NCI-H146 treated with DMSO at 0.1 percent for 48 hours (cell line): ENCODE measurements around the gene CLK3.
"Not testable (repeated sequence)": the region's sequence is repeated elsewhere in the genome, so short reads cannot be mapped to it uniquely, and the experiment has no call there.

Experiments used
- DNase-seq: peaks from one replicate; lab custom pipeline; 2025; ENCODE audit not compliant: unreplicated experiment; lab: John Stamatoyannopoulos, UW

CLK3 gene

GRCh38 chr15:74615508-74616365 is at the start of gene CLK3:
Gene CLK3, plus strand, starts transcription at chr15:74615836. Its CDS starts 3,361 bp downstream, at chr15:74619197.
- DNase-seq: peak; percentile 75

GRCh38 chr15:74568594-74568993 is 47.0 kb upstream of the CLK3 start:
- no peak for DNase-seq

- DNase-seq: no peak
Observed at GRCh38 chr15:74569731-74570070, 45.9 kb upstream of the CLK3 start.

GRCh38 chr15:74571191-74571590 is 44.4 kb upstream of the CLK3 start:
- no peak for DNase-seq

GRCh38 chr15:74573987-74574386 is 41.6 kb upstream of the CLK3 start:
- DNase-seq: no peak

GRCh38 chr15:74578496-74578994 is 37.1 kb upstream of the CLK3 start:
- no peak for DNase-seq

GRCh38 chr15:74579001-74579400 is 36.6 kb upstream of the CLK3 start:
- no peak for DNase-seq

GRCh38 chr15:74580538-74581350 is 34.9 kb upstream of the CLK3 start:
- no peak for DNase-seq

GRCh38 chr15:74584204-74584603 is 31.4 kb upstream of the CLK3 start:
- no peak for DNase-seq

- peak; percentile 58 for DNase-seq
Observed at GRCh38 chr15:74584779-74585178, 30.9 kb upstream of the CLK3 start.

- DNase-seq: no peak
Observed at GRCh38 chr15:74585191-74585590, 30.4 kb upstream of the CLK3 start.

- DNase-seq: no peak
Observed at GRCh38 chr15:74585857-74586256, 29.8 kb upstream of the CLK3 start.

- DNase-seq: no peak
Observed at GRCh38 chr15:74589826-74590225, 25.8 kb upstream of the CLK3 start.

- DNase-seq: no peak
Observed at GRCh38 chr15:74592222-74592621, 23.4 kb upstream of the CLK3 start.

GRCh38 chr15:74593122-74593521 is 22.5 kb upstream of the CLK3 start:
- no peak for DNase-seq

- no peak for DNase-seq
Observed at GRCh38 chr15:74594455-74594854, 21.2 kb upstream of the CLK3 start.

- no peak for DNase-seq
Observed at GRCh38 chr15:74595271-74595670, 20.4 kb upstream of the CLK3 start.

- not testable (repeated sequence) for DNase-seq
Observed at GRCh38 chr15:74596736-74597135, 18.9 kb upstream of the CLK3 start.

GRCh38 chr15:74597146-74597705 is 18.4 kb upstream of the CLK3 start:
- not testable (repeated sequence) for DNase-seq

- DNase-seq: no peak
Observed at GRCh38 chr15:74598126-74598842, 17.4 kb upstream of the CLK3 start.

GRCh38 chr15:74599156-74599555 is 16.5 kb upstream of the CLK3 start:
- no peak for DNase-seq
